Kidney (tissue), 14 donors: Measurements from ENCODE around the gene MLXIPL. TPM values are rescaled to one million over a fixed set of nuclear protein-coding genes. Genes with fewer than 3 reads are reported as not detected.

ENCODE experiments used
- DNase-seq, 5 donors: peaks; one replicate each; pipeline ENCODE4 v3.0.0-alpha.2; 2013 to 2020
- FAIRE-seq: peaks from 2 replicates; lab custom pipeline; 2012; peaks lifted over from hg19 to GRCh38; lab: Jason Lieb, UNC
- H3K27ac ChIP-seq, 2 donors: one replicate each; pipeline ENCODE4 v1.7.0; 2013; ENCODE audit warnings: low read depth in 2 of 2, low read length in 2 of 2, inconsistent platforms in 1 of 2
- H3K27me3 ChIP-seq: one replicate; pipeline ENCODE4 v1.7.1; 2013; ENCODE audit warnings: low read length, inconsistent platforms; ENCODE audit not compliant: control insufficient read depth, insufficient read depth
- H3K36me3 ChIP-seq, 3 donors: one replicate each; pipeline versions ENCODE4 v1.7.0 to v1.7.1; 2013; ENCODE audit warnings: low read length in 3 of 3, control low read depth in 1 of 3, inconsistent platforms in 1 of 3; ENCODE audit not compliant: insufficient read depth in 3 of 3, control insufficient read depth in 2 of 3
- H3K4me1 ChIP-seq, 3 donors: one replicate each; pipeline versions ENCODE4 v1.7.0 to v1.7.1; 2013; ENCODE audit warnings: low read length in 3 of 3, inconsistent platforms in 1 of 3, low read depth in 1 of 3; ENCODE audit not compliant: control insufficient read depth in 2 of 3, insufficient read depth in 2 of 3
- H3K4me3 ChIP-seq, 3 donors: one replicate each; pipeline versions ENCODE4 v1.7.0 to v1.8.1; 2013; ENCODE audit warnings: low read length in 3 of 3, control low read depth in 1 of 3, inconsistent platforms in 1 of 3
- H3K9ac ChIP-seq, 3 donors: one replicate each; pipeline versions ENCODE4 v1.7.0 to v1.7.1; 2013; ENCODE audit warnings: low read length in 3 of 3, control low read depth in 1 of 3, inconsistent platforms in 1 of 3
- H3K9me3 ChIP-seq, 3 donors: one replicate each; pipeline versions ENCODE4 v1.7.0 to v1.7.1; 2013; ENCODE audit warnings: low read length in 3 of 3, control low read depth in 1 of 3, inconsistent platforms in 1 of 3; ENCODE audit not compliant: control insufficient read depth in 2 of 3, insufficient read depth in 1 of 3
- intact Hi-C: fragments of 100-400 bp; cut with DNase I; formaldehyde crosslinking; loops from one replicate; pipeline ENCODE4 v1.11.1; 2022
- polyA plus RNA-seq: library from polyadenylated mRNA; stranded (reverse); fragments of 350-450 nt; fragmentation: Illumina TruSeq; extraction: RNeasy Lipid Tissue Mini Kit (QIAGEN cat#74804); gene quantifications from one replicate; pipeline ENCODE4 v1.2.3, GENCODE V29; 2014; ENCODE audit warnings: low read depth, low replicate concordance; ENCODE audit not compliant: insufficient read depth
- total RNA-seq: library from RNA; stranded (reverse); fragmentation: NEBNext Ultra II Directional; extraction: Animal tissue kit (Norgen Biotek cat#: 25700); gene quantifications from one replicate; pipeline ENCODE4 v1.2.1, GENCODE V29; 2021
- TF ChIP-seq, protein P1 (sequence below): IDR thresholded peaks from 3 replicates; pipeline ENCODE4 v1.5.1; 2012; ENCODE audit warnings: mild to moderate bottlenecking, moderate library complexity, borderline replicate concordance; ENCODE audit not compliant: insufficient read depth; ENCODE audit errors: extremely low read depth
- donor health status: control.
- donor health status: control.
- donor health status: control.
- donor health status: control.
- donor health status: control.
- donor health status: DM: yes; HTN: yes; CAD: no.
- donor health status: Normal renal cell carcinoma (clear cell type).

MLXIPL gene
- total and polyA plus RNA-seq, 2 donors from 2014 or later = 26.2 to 27.9 TPM

DNA sequence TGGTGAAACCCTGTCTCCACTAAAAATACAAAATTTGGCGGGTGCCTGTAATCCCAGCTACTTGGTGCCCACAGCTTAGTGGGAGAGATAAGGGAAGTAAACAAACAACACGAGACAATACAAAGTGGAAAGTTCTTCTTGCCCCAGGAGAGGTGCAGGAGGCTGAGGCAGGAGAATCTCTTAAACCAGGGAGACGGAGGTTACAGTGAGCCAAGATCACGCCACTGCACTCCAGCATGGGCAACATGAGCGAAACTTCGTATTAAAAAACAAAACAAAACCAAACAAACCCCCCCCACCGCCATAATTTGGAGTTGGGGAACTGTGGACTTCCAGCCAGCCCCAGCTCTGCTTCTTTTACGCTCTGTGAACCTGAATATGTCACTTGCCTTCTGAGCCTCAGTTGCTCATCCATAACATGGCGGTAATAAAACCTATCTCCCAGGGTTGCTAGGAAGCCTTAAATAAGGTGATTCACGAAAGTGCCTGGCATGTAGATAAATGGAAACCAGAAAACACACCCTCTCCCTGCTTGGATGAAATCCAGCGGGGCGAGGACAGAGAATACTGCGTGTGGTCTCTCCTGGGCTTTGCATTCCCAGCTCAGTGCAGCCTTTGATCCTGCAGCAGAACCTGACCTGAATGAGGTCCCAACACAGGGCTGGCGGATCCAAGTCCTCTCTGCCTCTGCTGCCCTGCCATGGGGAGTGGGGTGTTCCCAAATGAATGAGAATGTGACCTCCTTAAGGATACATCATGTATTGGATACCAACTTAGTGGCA lies 10.2 kb downstream of the MLXIPL start:
- no peak overlapping the region for H3K4me3 ChIP-seq
- TF ChIP-seq, protein P1, sequence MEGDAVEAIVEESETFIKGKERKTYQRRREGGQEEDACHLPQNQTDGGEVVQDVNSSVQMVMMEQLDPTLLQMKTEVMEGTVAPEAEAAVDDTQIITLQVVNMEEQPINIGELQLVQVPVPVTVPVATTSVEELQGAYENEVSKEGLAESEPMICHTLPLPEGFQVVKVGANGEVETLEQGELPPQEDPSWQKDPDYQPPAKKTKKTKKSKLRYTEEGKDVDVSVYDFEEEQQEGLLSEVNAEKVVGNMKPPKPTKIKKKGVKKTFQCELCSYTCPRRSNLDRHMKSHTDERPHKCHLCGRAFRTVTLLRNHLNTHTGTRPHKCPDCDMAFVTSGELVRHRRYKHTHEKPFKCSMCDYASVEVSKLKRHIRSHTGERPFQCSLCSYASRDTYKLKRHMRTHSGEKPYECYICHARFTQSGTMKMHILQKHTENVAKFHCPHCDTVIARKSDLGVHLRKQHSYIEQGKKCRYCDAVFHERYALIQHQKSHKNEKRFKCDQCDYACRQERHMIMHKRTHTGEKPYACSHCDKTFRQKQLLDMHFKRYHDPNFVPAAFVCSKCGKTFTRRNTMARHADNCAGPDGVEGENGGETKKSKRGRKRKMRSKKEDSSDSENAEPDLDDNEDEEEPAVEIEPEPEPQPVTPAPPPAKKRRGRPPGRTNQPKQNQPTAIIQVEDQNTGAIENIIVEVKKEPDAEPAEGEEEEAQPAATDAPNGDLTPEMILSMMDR = no peak
- no peak for FAIRE-seq
- H3K9me3 ChIP-seq = no peaks in the 10 kb centered on the region
- no peak overlapping the region for H3K9ac ChIP-seq
- H3K36me3 ChIP-seq = no peaks in the 10 kb centered on the region
- H3K27me3 ChIP-seq = no peaks in the 10 kb centered on the region
- H3K27ac ChIP-seq = no peak overlapping the region
- peak in 3 of 5 donors; percentile 54 to 79 (median 78) for DNase-seq
- no peaks in the 10 kb centered on the region for H3K4me1 ChIP-seq
- intact Hi-C loops = no loop called here

DNA sequence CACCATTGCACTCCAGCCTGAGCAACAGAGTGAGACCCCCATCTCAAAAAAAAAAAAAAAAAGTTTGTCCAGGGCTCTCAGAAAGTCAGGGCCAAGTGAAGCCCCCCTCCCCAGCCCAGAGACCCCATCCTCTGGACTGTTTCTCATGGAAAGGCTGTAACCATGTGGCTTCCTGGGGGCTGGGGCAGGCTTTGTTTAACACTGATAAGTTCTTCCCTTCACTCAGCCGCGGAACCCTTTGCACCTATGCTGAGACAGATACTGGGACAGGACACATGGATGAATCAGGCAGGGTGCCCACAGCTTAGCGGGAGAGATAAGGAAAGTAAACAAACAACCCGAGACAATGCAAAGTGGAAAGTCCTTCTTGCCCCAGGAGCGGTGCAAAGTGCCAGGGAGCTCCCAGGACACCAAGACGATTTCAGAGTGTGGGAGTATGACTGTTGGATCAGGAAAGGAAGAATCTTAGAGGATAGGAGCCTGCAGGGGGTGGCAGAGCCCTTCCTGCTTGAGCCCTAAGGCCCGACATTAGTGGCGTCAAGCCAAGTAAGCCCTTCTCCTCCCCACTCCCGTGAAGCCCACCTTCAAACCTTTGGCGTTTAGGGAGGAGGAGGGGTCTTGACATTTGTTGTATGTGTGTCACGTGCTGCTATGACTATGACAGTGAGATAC lies 11.6 kb downstream of the MLXIPL start:
- intact Hi-C loops = no loop called here

DNA sequence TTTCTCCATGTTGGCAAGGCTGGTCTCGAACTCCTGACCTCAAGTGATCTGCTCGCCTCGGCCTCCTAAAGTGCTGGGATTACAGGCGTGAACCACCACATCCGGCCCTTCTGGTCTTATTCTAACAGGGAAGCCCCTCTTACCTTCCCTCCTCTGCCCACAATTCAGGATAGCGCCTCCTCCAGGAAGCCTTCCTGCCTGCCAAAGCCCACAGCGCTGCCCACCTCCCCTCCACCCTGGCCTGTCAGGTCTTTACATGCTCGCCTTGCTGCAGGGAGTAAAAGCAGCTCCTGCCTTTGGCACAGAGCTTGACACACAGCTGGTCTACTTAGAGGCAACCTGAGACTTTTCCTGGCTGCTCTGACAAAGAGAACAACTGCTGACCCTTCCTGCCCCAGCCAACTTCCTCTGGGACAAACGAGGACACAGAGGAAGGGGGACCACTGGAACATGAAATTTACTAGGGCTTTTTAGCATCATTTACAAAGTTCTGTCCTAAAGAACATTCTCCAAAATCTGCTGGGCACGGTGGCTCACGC lies 13.2 kb downstream of the MLXIPL start:
- H3K9me3 ChIP-seq = no peaks in the 10 kb centered on the region
- H3K4me3 ChIP-seq = no peak overlapping the region
- no peaks in the 10 kb centered on the region for H3K27me3 ChIP-seq
- no peak overlapping the region for H3K9ac ChIP-seq
- DNase-seq (peak in 2 of 5 donors; percentile 16 to 19), FAIRE-seq (no peak)
- TF ChIP-seq, protein P1 = no peak
- H3K36me3 ChIP-seq = no peaks in the 10 kb centered on the region
- H3K27ac ChIP-seq = no peak overlapping the region
- intact Hi-C loops = no loop called here
- no peaks in the 10 kb centered on the region for H3K4me1 ChIP-seq

More for the DNA sequence above, 11.6 kb downstream of the MLXIPL start:
- DNase-seq = peak in 3 of 5 donors; percentile 32 to 41 (median 39)
- H3K27ac ChIP-seq = peak overlapping the region in 1 of 2 donors; percentile 32
- no peaks in the 10 kb centered on the region for H3K4me1 ChIP-seq
- H3K9me3 ChIP-seq = no peaks in the 10 kb centered on the region
- FAIRE-seq = no peak
- H3K27me3 ChIP-seq = no peaks in the 10 kb centered on the region
- no peaks in the 10 kb centered on the region for H3K36me3 ChIP-seq
- no peak overlapping the region for H3K9ac ChIP-seq
- TF ChIP-seq, protein P1 = peak; percentile 10
- no peak overlapping the region for H3K4me3 ChIP-seq
